ENCODE data around the gene IFI27.

IFI27 gene

GRCh38 chr14:94139421-94139820, 28.9 kb downstream of the IFI27 start:
- Histone ChIP-seq H3K9me3 (replicated peaks; ENCODE audit: insufficient read depth, low read length) (no peaks in the 10 kb centered on the region), H3K4me2 (ENCODE audit: low read depth, low read length) (no peak overlapping the region), H3K4me3 (ENCODE audit: low read length) (no peak overlapping the region), H2AFZ (ENCODE audit: low read length) (no peak overlapping the region), H3K4me1 (ENCODE audit: low read length) (no peaks in the 10 kb centered on the region), H4K20me1 (ENCODE audit: insufficient read depth, low read length) (no peaks in the 10 kb centered on the region), H3K79me2 (ENCODE audit: low read length) (no peaks in the 10 kb centered on the region), H3K9me2 (replicated peaks; ENCODE audit: insufficient read depth, low read length) (no peaks in the 10 kb centered on the region), H3F3A (ENCODE audit: insufficient read depth, low read length) (no peaks in the 10 kb centered on the region), H3K9ac (ENCODE audit: low read length) (no peak overlapping the region), H3K36me3 (replicated peaks; ENCODE audit: insufficient read depth, low read length) (no peaks in the 10 kb centered on the region), H3K27me3 (replicated peaks; ENCODE audit: insufficient read depth, low read length) (no peaks in the 10 kb centered on the region), H3K27ac (ENCODE audit: low read length) (no peak overlapping the region)
- no peak for DNase-seq
- TF ChIP-seq EZH2phosphoT487 (IDR thresholded peaks at IDR 0.05; ENCODE audit: low read length) (no peak), EZH2 (optimal IDR thresholded peaks at IDR 0.05; ENCODE audit: low read depth, low read length) (no peak), CTCF (IDR thresholded peaks at IDR 0.05; ENCODE audit: low read length) (no peak)

GRCh38 chr14:94142247-94142646, 31.7 kb downstream of the IFI27 start:
- Histone ChIP-seq H3K9me2 (replicated peaks; ENCODE audit: insufficient read depth, low read length) (no peaks in the 10 kb centered on the region), H3K4me2 (ENCODE audit: low read depth, low read length) (no peak overlapping the region), H3K9ac (ENCODE audit: low read length) (no peak overlapping the region), H3K9me3 (replicated peaks; ENCODE audit: insufficient read depth, low read length) (no peaks in the 10 kb centered on the region), H4K20me1 (ENCODE audit: insufficient read depth, low read length) (no peaks in the 10 kb centered on the region), H3K4me1 (ENCODE audit: low read length) (no peaks in the 10 kb centered on the region), H3K36me3 (replicated peaks; ENCODE audit: insufficient read depth, low read length) (no peaks in the 10 kb centered on the region), H3K4me3 (ENCODE audit: low read length) (no peak overlapping the region), H2AFZ (ENCODE audit: low read length) (no peak overlapping the region), H3F3A (ENCODE audit: insufficient read depth, low read length) (no peaks in the 10 kb centered on the region), H3K79me2 (ENCODE audit: low read length) (no peaks in the 10 kb centered on the region), H3K27ac (ENCODE audit: low read length) (no peak overlapping the region), H3K27me3 (replicated peaks; ENCODE audit: insufficient read depth, low read length) (no peaks in the 10 kb centered on the region)
- TF ChIP-seq EZH2 (optimal IDR thresholded peaks at IDR 0.05; ENCODE audit: low read depth, low read length), result no peak
- no peak for DNase-seq

GRCh38 chr14:94142836-94143235, 32.3 kb downstream of the IFI27 start:
- H3K79me2 ChIP-seq (ENCODE audit: low read length), result no peaks in the 10 kb centered on the region
- no peaks in the 10 kb centered on the region for H3F3A ChIP-seq (ENCODE audit: insufficient read depth, low read length)
- H3K27ac ChIP-seq (ENCODE audit: low read length), result no peak overlapping the region
- no peak overlapping the region for H3K9ac ChIP-seq (ENCODE audit: low read length)
- H3K4me1 ChIP-seq (ENCODE audit: low read length), result no peaks in the 10 kb centered on the region
- no peak overlapping the region for H3K4me3 ChIP-seq (ENCODE audit: low read length)
- H3K27me3 ChIP-seq (replicated peaks; ENCODE audit: insufficient read depth, low read length), result no peaks in the 10 kb centered on the region
- no peaks in the 10 kb centered on the region for H4K20me1 ChIP-seq (ENCODE audit: insufficient read depth, low read length)
- DNase-seq, result no peak
- no peak overlapping the region for H2AFZ ChIP-seq (ENCODE audit: low read length)
- TF ChIP-seq CTCF (IDR thresholded peaks at IDR 0.05; ENCODE audit: low read length) (no peak), EZH2 (optimal IDR thresholded peaks at IDR 0.05; ENCODE audit: low read depth, low read length) (no peak), EZH2phosphoT487 (IDR thresholded peaks at IDR 0.05; ENCODE audit: low read length) (no peak)
- H3K9me3 ChIP-seq (replicated peaks; ENCODE audit: insufficient read depth, low read length), result no peaks in the 10 kb centered on the region
- H3K9me2 ChIP-seq (replicated peaks; ENCODE audit: insufficient read depth, low read length), result no peaks in the 10 kb centered on the region
- H3K36me3 ChIP-seq (replicated peaks; ENCODE audit: insufficient read depth, low read length), result no peaks in the 10 kb centered on the region
- H3K4me2 ChIP-seq (ENCODE audit: low read depth, low read length), result no peak overlapping the region

GRCh38 chr14:94143239-94143638, 32.7 kb downstream of the IFI27 start:
- Histone ChIP-seq H3K4me3 (ENCODE audit: low read length) (no peak overlapping the region), H2AFZ (ENCODE audit: low read length) (no peak overlapping the region), H3K4me1 (ENCODE audit: low read length) (no peaks in the 10 kb centered on the region), H3K9me2 (replicated peaks; ENCODE audit: insufficient read depth, low read length) (no peaks in the 10 kb centered on the region), H3K27ac (ENCODE audit: low read length) (no peak overlapping the region), H3K79me2 (ENCODE audit: low read length) (no peaks in the 10 kb centered on the region), H3F3A (ENCODE audit: insufficient read depth, low read length) (no peaks in the 10 kb centered on the region), H4K20me1 (ENCODE audit: insufficient read depth, low read length) (no peaks in the 10 kb centered on the region), H3K9ac (ENCODE audit: low read length) (no peak overlapping the region), H3K9me3 (replicated peaks; ENCODE audit: insufficient read depth, low read length) (no peaks in the 10 kb centered on the region), H3K36me3 (replicated peaks; ENCODE audit: insufficient read depth, low read length) (no peaks in the 10 kb centered on the region), H3K4me2 (ENCODE audit: low read depth, low read length) (no peak overlapping the region), H3K27me3 (replicated peaks; ENCODE audit: insufficient read depth, low read length) (no peaks in the 10 kb centered on the region)
- DNase-seq, result no peak
- TF ChIP-seq EZH2 (optimal IDR thresholded peaks at IDR 0.05; ENCODE audit: low read depth, low read length), result no peak
- peak; percentile 29 for TF ChIP-seq CTCF (IDR thresholded peaks at IDR 0.05; ENCODE audit: low read length)
- TF ChIP-seq EZH2phosphoT487 (IDR thresholded peaks at IDR 0.05; ENCODE audit: low read length), result no peak
